Measurements from ENCODE around the gene ZNF423.

DNA sequence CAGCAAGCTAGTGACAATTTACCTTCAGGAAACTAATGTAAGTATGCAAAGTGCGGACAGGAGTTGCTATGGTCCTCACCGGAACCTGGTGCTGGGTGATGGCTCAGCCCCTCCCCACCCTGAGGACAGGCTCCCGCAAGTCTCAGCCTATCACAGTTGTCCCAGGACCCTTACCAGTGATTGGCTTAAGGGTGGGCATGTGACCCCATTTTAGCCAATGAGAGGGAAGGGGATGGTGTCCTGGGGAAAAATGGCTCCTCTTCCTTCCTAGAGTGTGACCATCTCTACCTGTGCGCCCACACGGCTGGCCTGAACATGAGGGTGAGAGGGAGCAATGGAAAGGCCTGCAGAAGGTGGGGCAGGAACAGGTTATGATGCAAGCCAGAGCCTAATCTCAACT is 401.9 kb downstream of the ZNF423 start:
- TF ChIP-seq EZH2 (IDR thresholded peaks at IDR 0.05; ENCODE audit: insufficient read depth, poor library complexity, severe bottlenecking) = no peak
- no peak for TF ChIP-seq EZH2phosphoT487 (IDR thresholded peaks at IDR 0.05; ENCODE audit: insufficient read depth, low read depth)

Measured in GM23248 (cell line).